ENCODE measurements around the gene DAZAP1.
A peak's percentile ranks its signal among the peaks of the same experiment; 100 is the strongest.

Gene DAZAP1

DNA sequence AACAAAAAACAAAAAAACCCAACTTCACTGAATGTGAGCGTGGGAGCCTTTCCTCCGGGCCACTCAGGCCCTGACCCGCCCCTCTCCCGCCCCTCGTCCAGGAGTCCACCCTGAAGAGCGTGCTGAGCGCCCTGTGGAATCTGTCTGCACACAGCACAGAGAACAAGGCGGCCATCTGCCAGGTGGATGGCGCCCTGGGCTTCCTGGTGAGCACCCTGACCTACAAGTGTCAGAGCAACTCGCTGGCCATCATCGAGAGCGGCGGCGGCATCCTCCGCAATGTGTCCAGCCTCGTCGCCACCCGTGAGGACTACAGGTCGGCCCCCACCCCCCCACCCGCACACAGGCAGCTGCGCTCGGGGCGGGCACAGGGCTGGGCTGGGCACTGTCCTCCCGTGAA, 54.5 kb downstream of the DAZAP1 start:
- DNase-seq = no peak

DNA sequence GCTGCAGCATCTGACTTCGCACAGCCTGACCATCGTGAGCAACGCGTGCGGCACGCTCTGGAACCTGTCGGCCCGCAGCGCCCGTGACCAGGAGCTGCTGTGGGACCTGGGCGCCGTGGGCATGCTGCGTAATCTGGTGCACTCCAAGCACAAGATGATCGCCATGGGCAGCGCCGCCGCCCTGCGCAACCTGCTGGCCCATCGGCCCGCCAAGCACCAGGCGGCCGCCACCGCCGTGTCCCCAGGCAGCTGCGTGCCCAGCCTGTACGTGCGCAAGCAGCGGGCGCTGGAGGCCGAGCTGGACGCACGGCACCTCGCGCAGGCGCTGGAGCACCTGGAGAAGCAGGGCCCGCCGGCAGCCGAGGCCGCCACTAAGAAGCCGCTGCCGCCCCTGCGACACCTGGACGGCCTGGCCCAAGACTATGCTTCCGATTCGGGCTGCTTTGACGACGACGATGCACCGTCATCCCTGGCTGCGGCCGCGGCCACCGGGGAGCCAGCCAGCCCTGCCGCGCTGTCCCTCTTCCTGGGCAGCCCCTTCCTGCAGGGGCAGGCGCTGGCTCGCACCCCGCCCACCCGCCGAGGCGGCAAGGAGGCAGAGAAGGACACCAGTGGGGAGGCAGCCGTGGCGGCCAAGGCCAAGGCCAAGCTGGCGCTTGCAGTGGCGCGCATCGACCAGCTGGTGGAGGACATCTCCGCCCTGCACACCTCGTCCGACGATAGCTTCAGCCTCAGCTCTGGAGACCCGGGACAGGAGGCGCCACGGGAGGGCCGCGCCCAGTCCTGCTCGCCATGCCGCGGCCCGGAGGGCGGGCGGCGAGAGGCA, 58.0 kb downstream of the DAZAP1 start:
- DNase-seq = no peak

DNA sequence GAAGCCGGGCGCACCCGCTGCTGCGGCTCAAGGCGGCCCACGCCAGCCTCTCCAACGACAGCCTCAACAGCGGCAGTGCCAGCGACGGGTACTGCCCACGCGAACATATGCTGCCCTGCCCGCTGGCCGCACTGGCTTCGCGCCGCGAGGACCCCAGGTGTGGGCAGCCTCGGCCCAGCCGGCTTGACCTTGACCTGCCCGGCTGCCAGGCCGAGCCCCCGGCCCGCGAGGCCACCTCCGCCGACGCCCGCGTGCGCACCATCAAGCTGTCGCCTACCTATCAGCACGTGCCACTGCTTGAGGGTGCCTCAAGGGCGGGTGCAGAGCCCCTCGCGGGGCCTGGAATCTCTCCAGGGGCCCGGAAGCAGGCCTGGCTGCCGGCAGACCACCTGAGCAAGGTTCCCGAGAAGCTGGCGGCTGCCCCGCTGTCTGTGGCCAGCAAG, 58.7 kb downstream of the DAZAP1 start:
- DNase-seq = no peak

DNA sequence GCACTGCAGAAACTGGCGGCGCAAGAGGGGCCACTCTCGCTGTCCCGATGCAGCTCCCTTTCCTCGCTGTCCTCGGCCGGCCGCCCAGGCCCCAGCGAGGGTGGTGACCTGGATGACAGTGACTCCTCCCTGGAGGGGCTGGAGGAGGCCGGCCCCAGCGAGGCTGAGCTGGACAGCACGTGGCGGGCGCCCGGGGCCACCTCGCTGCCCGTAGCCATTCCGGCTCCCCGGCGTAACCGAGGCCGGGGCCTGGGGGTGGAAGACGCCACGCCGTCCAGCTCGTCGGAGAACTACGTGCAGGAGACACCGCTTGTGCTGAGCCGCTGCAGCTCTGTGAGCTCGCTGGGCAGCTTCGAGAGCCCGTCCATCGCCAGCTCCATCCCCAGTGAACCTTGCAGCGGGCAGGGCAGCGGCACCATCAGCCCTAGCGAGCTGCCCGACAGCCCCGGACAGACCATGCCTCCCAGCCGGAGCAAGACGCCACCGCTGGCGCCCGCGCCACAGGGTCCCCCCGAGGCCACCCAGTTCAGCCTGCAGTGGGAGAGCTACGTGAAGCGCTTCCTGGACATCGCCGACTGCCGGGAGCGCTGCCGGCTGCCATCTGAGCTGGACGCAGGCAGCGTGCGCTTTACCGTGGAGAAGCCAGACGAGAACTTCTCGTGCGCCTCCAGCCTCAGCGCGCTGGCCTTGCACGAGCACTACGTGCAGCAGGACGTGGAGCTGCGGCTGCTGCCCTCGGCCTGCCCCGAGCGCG, 59.3 kb downstream of the DAZAP1 start:
- DNase-seq = no peak

DNA sequence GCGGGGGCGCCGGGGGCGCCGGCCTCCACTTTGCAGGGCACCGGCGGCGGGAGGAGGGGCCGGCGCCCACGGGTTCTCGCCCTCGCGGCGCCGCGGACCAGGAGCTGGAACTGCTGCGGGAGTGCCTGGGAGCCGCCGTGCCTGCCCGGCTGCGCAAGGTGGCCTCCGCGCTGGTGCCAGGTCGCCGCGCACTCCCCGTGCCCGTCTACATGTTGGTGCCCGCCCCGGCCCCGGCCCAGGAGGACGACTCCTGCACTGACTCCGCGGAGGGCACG, 59.8 kb downstream of the DAZAP1 start:
- no peak for DNase-seq

DNA sequence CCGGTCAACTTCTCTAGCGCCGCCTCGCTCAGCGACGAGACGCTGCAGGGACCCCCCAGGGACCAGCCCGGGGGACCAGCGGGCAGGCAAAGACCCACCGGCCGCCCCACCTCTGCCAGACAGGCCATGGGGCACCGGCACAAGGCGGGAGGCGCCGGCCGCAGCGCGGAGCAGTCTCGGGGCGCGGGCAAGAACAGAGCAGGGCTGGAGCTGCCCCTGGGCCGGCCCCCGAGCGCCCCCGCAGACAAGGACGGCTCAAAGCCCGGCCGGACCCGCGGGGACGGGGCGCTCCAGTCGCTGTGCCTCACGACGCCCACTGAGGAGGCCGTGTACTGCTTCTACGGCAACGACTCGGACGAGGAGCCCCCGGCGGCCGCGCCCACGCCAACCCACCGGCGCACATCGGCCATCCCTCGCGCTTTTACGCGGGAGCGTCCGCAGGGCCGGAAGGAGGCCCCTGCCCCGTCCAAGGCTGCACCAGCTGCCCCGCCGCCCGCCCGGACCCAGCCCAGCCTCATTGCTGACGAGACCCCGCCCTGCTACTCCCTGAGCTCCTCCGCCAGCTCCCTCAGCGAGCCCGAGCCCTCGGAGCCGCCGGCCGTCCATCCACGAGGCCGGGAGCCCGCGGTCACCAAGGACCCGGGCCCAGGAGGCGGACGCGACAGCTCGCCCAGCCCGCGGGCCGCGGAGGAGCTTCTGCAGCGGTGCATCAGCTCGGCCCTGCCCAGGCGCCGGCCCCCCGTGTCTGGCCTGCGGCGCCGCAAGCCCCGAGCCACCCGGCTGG, 60.3 kb downstream of the DAZAP1 start:
- no peak for DNase-seq

DNA sequence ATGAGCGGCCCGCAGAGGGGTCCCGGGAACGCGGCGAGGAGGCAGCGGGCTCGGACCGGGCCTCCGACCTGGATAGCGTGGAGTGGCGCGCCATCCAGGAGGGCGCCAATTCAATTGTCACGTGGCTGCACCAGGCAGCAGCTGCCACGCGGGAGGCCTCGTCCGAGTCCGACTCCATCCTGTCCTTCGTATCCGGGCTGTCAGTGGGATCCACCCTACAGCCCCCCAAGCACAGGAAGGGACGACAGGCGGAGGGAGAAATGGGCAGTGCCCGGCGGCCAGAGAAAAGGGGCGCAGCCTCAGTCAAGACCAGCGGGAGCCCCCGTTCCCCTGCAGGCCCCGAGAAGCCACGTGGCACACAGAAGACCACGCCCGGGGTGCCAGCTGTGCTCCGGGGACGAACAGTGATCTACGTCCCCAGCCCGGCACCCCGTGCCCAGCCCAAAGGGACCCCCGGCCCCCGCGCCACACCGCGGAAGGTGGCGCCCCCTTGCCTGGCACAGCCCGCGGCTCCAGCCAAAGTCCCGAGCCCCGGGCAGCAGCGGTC, 61.0 kb downstream of the DAZAP1 start:
- DNase-seq = no peak

DNA sequence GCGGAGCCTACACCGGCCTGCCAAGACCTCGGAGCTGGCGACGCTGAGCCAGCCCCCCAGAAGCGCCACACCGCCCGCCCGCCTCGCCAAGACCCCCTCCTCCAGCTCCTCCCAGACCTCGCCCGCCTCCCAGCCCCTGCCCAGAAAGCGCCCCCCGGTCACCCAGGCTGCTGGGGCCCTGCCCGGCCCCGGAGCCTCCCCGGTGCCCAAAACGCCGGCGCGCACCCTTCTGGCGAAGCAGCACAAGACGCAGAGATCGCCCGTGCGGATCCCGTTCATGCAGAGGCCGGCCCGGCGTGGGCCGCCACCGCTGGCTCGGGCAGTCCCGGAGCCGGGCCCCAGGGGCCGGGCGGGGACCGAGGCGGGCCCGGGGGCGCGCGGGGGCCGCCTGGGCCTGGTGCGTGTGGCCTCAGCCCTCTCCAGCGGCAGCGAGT, 61.5 kb downstream of the DAZAP1 start:
- DNase-seq = no peak

DNA sequence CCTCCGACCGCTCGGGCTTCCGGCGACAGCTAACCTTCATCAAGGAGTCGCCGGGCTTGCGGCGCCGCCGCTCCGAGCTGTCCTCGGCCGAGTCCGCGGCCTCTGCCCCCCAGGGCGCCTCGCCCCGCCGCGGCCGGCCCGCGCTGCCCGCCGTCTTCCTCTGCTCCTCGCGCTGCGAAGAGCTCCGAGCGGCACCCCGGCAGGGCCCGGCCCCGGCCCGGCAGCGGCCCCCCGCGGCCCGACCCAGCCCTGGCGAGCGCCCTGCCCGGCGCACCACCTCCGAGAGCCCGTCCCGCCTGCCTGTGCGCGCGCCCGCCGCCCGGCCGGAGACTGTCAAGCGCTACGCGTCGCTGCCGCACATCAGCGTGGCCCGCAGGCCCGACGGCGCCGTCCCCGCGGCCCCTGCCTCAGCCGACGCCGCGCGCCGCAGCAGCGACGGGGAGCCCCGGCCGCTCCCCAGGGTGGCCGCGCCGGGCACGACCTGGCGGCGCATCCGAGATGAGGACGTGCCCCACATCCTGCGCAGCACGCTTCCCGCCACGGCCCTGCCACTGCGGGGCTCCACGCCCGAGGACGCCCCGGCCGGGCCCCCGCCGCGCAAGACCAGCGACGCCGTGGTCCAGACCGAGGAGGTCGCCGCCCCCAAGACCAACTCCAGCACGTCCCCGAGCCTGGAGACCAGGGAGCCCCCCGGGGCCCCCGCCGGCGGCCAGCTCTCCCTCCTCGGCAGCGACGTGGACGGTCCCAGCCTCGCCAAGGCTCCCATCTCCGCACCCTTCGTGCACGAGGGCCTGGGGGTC, 62.1 kb downstream of the DAZAP1 start:
- no peak for DNase-seq

DNA sequence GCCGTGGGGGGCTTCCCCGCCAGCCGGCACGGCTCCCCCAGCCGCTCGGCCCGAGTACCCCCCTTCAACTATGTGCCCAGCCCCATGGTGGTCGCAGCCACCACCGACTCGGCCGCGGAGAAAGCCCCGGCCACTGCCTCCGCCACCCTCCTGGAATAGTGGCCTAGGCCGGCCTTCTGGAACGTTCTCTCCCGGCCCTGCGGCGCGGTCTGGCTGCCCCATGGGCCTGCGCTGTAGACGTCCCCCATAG, 62.6 kb downstream of the DAZAP1 start:
- no peak for DNase-seq

DNA sequence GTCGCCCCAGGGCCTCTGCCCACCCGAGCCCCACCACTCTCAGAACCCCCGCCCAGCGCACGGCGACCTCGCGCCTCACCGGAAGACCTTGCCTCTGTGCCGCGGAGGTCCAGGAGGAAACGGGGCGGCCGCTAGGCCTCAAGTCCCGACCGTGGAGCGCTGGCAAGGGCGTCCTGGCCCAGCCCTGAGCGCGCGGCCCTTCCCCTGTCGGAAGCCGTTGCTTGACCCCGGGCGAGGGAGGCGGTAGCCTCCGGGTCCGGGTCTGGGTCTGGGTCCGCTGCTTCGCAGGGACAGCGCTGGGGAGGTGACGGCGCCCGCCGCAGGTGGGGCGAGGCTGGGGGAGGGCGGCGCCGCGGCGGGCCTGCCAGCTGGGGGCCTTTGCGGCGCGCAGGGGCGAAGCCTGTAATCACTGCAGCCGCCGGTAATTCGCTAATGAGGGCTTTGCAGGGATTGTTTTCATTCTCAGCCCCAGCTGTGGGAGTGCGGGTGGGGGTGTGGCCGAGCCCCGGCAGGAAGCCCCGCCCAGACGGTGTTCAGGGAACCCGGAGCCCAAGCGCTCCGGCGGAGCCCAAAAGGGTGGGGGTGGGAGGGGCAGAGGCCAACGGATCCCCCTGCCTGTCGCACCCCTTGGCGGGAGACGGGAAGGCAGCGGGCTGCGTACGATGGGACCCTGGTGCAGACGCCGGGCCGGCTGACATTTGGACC, 63.1 kb downstream of the DAZAP1 start:
- DNase-seq = peak; percentile 35

DNA sequence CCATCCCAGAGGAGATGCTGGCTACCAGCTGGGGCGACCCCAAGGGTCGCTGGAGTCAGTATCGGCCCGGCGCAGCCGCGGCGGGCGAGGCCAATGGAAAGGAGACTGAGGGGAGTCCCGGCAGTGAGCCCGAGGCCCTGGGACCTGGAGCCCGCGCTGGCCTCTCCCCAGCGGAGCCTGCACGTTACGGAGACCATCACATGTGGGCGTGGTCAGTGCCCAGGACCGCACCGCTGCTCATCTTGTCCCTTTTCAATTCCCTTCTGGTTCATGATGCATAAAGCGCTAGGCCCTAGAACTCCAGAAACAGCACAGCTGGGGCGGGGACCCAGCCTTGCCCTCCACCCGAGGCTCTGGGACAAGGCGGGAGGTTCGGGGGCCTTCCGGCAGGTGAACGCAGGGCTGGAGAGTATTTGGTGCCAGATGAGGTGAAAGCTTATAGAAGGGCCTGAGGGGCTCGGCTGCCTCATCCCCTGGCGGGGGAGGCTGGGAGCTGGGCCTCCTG, 63.7 kb downstream of the DAZAP1 start:
- DNase-seq = no peak

DNA sequence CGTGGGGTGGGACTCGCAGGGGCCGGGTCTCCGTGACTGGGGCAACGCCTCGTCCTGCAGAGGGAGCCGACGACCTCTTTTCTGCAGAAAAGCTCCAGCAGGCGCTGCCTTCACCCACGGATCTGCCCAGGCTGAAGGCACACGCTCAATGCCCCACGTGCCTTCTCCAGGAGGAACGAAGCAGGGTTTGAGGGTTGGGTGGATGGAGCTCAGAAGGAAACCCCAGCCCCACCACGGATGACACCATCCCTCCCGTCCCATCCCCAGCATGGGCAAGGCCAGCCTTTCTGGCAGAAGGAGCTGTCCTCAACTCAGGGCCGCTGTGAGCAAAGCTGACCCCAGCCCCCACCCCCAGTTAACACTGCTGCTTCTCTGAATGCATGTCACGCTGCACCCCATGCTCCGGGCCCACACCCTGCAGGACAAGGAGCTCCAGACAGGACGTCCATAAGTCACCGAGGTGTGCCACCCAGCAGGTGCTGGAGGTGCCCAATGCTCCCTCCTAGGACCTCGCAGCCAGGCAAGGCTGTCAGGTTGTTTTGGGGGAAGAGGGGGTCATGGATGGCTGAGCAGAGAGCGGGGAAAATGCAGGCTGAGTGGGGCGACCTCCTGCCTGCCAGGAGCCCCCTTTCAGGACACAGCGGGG, 64.3 kb downstream of the DAZAP1 start:
- no peak for DNase-seq

DNA sequence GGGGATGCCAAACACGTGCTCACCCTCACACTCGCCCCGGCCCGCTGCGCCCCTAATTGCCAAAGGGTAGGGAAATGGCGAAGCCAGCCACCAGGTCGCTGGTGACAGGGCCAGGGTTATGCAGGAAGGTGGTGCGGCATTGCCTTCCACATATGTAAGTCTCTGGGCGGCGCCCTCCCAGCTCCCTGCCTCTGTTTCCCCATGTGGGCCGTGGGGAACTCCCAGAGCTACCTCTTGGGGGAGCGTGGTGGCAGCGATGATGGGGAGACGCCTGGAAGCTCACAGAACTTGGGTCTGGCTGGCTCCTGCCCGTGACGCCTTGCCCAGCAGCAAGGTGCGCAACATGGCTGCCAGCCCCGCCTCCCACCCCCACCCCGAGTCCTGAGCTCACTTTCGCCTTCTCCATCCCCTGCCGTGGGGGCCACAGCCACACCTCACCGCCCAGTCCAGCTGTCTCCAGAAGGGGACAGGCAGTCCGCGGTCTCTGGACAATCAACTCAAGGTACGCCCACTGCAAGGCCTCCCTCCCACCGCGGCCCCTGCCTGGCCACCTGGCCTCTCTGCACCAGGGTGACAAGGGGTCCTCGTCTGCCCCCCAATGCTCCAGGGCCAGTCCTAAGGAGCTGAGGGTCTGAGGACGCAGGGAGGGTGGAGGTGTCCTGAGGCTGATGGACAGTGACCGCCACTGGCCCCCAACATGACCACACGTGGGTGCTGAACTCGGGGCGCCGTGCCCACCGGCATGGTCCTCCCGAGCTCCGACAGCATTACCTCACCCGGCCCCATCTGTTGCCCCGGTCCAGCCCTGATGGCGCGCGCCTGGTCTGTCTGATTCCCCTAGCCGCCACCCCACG, 65.1 kb downstream of the DAZAP1 start:
- no peak for DNase-seq

DNA sequence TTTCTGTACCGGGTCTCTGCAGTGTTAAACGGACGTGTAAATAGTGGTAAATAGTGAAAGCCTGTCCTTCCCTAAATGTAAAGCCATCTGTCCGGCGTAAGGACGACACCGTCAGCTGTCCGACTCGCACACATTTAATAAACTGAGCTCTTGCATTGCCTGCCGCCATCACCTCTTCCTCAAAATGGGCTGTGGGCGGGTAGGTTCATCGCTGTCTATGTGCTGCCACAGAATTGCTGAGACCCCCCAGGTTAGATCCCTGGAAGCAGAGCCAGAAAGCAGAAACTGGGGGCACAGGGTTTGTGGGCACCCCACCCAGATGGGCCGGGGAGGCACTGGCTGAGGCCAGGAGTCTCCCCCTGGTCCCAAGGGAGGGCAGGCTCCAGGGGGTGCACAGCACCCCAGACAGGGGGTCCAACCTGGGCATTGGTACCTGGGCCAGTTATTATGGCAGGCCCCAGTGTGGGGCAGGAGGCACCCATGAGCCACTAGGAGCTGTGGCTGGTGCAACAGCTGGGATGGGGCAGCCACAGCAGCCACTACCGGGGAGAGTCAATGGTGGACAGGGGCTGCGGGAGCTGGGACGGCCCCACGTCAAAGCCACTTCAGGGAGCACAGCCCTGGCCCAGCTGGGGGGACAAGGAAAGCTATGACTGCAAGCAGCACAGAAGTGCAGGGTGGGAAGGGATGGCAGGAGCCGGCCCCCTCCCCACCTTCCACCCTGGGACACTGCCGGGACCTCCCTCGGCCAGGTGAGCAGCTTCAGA, 65.9 kb downstream of the DAZAP1 start:
- no peak for DNase-seq

DNA sequence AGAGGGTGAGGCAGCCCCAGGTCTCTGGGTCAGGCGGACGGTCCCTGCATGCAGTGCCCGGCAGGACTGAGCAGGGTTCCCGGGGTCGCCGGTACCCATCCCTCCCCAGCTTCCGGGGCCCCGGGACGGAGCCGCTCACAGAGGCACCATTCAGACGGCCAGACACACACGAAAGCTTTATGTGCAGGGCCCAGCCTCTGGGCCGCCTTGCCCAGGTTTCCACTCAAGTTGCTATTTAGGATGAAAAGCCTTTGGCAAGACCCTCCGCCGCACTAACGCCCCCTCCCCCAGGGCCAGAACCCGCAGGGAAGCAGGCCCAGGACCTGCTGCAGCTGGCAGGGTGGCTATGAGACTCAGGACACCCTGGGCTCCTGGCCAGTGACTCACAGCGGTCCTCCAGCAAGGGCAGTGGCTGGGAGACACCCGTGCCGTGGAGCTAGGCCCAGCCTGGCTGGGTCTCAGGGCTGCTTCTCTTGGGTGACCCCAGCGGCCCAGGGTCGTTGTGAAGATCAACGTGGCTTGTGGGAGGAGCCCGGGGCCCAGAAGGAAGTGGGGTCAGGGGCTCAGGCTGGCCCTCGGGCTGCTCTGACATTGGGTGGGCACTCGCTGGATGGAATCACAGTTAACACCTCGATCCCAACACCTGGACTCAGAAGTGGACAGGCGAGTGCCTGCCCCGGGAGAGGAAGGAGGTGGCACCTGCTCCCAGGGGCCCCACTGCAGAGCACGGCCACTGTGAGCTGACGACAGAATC, 66.8 kb downstream of the DAZAP1 start:
- DNase-seq = no peak

DNA sequence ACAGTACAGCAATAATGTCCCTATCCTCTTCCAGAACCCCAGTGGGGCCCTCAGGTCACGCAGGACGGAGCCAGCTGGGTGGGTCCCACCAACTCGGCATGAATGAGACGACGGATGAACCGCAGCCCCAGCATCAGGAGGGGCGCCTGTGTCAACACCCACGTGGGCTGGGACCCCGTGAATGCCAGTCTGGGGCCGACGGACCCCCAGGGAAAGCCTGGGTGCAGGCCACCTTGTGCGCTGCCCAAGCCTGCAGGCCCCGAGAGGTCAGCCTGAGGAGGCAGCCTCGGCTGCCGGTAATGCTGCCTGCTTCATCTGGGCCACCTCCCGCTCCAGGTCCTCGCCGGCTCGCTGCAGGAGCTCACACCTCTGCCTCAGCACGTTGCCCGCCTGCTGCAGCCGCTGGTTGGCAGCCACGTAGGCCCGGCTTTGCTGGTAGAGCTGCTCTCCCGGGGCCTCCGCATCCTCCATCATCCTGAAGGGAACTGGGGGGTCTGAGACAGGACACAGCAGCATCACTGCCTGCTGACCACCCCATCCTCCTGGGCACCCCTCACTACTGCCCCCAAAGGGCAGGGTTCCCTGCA, 67.5 kb downstream of the DAZAP1 start:
- DNase-seq = no peak

DNA sequence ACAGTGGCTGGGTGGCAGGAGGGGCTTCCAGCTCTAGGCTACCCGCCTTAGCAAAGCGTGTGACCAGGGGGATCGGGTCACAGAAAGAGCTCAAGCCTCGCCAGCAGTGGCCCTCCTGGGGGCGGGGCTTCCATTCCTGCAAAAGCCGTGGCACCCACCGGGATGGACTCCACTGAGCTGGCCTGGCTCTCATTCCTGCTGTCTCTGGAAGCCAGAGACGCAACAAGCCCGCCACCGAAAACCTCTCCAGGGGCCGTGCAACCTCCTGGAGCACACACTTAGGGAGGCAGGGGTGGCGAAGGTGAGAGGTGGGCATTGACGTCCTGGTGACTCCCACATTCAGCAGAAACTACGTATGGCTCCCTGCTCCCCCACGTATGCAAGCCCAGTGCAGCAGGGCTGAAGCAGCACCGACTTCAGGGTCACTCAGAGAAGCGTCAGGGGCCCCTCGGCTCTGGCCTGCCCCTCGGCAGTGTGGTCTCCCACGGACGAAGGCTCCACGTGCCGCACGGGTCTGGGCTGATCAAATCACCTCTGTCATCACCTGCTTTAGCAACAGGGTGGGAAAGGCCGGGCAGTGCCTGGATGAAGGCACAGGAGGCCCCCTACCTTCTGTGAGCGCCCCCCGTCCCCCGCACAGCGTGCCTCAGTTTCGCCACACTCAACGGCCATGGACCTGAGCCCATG, 68.5 kb downstream of the DAZAP1 start:
- DNase-seq = no peak
